ENCODE results near the gene VSIG10L2.
"Not testable (repeated sequence)": the region's sequence is repeated elsewhere in the genome, so short reads cannot be mapped to it uniquely, and the experiment has no call there.

Gene VSIG10L2

DNA sequence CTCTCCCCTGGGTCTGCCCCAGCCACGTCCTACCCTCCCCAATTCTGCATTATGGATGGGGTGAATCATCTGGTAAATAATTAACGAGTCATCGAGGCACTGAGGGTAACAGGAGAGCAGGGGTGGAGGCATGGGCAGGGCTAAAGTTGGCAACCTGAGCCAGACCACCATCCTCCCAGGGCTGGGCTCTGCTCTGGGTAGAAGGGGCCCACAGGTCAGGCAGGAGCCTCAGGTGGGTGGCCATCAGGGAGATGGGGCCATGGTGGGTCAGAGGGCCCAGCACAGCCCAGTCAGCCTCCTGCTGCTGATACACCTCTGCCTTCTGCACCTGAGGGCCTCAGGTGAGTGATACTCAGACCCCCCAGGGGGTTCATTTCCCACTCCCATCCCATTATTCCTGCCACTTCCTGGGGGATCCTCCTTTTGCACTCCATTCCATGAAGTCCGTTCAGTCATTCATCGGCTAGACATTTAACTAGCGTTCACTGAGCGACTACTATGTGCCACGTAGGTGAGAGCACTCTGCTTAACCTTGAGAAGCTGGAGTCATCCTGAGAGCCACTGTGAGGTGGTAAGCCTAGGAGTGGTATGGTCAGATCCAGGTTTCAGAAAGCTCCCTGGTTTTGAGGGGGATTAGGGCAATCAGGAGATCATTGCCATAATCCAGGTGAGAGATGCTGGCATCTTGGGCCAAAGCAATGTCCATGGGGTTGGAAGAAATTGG lies at the start of gene VSIG10L2:
TSS of gene VSIG10L2 (plus strand) at position 248 of the 724 bp plus-strand sequence. CDS start at position 260, 12 bp downstream.
- no peak for DNase-seq

DNA sequence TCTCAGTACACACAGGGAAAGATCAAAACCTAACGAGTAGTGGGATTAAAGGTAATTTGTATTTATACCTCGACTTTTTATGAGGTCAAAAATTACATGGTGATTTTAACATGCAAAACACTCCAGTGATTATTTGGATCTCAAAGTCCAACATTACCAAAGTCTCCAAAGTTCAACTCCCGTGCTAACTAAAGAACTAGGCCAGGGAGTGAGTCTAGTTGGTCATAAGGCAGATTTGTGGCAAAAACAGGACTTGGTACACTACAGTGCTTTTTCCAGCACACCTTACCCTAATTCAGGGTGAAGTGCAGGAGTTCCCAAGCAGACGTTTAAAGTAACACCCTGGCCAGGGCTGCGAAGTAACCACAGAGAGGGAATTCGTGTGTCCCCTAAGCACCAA lies 44.0 kb upstream of the VSIG10L2 start:
- no peak for DNase-seq

DNA sequence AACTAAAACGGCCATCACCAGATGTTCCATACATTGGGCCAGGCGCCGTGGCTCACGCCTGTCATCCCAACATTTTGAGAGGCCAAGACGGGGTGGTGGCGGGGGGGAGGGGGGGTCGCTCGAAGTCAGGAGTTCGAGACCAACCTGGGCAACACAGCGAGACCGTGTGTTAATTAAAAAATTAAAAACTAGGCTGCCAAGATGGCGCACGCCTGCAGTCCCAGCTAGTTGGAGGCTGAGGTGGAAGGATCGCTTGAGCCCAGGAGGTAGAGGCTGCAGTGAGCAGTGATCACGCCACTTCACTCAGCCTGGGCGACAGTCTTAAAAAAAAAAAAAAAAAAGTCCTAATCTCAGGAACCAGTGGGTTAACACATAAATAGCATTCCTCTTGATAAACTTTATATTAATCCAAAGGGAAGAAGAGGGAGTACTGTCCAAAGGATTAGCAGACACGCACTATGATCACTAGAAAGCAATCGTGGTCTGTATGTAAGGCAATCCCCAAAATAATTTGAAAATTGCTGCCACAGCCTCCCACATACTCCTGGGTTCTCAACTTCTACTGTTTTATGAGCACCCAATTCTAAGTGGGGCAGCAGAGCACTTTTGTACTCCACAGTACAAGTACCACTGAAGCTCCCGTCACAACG lies 43.4 kb upstream of the VSIG10L2 start:
- DNase-seq = no peak

DNA sequence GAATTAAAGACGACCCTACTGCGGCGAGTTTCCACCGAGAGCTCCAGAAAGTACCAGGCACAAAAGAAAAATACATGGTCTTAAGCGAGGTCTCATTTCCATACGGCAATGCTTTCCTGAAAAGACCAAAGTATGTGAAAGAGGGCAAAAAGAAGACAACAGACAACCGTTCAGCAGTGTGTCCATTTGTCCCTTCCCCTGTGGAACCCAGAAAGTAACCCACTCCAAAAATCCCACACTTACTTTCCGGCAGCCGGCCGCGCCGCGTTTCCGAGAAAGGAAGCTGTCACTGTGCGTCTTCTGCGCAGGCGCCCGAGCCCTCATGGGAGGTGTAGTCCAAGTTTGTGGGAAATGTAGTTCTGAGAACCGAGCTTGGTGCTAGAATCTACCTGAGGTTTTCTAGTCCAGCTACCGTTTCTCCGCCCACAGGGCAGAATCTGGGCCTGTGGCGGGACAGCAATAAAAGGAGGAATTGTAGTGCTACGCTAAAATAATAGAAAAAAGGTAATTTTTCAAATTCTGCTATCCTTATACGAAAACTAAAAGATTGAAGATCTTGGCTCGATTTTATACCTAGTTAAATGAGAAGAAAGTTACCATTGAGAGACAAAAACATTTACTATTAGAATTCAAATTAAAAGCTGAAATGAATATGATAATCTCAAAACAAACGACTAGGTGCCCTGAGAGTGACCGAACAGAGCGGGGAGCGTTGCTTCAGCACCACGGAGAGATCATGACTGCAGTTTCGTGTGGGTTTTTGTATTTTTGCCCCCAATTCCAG lies 42.7 kb upstream of the VSIG10L2 start, which contains the start of gene PUS3:
TSS of gene PUS3 (minus strand) at position 280 of the 784 bp plus-strand sequence. CDS start 6,922 bp downstream, outside the sequence.
- peak; percentile 82 for DNase-seq

- DNase-seq = no peak
Measured at GRCh38 chr11:125903711-125904659, 41.9 kb upstream of the VSIG10L2 start, which contains the start of gene DDX25. Gene DDX25, plus strand, starts transcription at chr11:125904508. Its CDS starts 10 bp downstream, at chr11:125904518.

DNA sequence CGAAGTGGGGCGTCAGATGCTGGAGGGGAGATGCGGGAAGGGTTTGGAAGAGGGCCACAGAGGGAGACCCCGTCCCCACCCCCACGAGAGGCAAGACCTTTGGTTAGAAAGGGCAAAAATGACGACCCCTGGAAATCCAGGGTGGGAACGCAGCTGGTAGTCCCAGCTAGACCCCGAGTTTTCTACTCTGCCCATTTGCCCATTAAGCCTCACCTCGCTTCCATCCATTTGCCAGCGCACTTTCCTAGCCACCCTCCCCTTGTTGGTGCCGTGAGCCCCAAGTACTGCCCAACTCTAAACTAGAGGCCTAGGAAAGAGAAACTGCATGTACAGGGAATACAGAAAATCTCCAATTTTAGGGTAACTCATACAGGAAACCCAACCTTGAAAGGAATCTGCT lies 41.2 kb upstream of the VSIG10L2 start:
- DNase-seq = no peak

DNA sequence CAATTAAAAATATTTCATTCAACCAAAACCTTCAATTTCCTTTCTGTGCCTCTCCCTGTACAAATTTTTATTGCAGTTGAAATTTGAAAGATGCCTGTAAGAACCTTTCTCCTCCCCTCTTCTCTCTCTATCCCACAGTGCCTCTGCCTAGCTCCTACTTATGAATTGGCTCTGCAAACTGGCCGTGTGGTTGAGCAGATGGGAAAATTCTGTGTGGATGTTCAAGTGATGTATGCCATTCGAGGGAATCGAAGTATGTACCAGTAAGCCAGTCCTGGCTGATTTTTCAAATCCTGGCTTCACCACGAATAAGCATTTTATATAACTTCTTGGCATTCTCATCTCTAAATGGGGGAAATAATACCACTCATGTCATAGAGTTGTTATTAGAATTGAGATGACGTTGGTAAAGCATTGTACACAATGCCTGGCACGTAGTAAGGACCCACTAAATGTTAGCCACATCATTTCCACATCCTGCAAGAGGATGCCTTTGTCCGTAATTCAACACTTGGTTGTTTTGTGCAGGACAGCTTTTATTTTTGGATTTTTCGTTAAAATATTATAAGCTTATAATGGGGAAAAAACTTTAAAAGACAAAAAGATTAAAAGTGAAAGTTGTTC lies 35.5 kb upstream of the VSIG10L2 start:
- DNase-seq = no peak

- not testable (repeated sequence) for DNase-seq
Measured at GRCh38 chr11:125914601-125915000, 31.2 kb upstream of the VSIG10L2 start.

- no peak for DNase-seq
Measured at GRCh38 chr11:125916683-125917347, 29.0 kb upstream of the VSIG10L2 start.

GRCh38 chr11:125918140-125918840 lies 27.6 kb upstream of the VSIG10L2 start:
- no peak for DNase-seq

DNA sequence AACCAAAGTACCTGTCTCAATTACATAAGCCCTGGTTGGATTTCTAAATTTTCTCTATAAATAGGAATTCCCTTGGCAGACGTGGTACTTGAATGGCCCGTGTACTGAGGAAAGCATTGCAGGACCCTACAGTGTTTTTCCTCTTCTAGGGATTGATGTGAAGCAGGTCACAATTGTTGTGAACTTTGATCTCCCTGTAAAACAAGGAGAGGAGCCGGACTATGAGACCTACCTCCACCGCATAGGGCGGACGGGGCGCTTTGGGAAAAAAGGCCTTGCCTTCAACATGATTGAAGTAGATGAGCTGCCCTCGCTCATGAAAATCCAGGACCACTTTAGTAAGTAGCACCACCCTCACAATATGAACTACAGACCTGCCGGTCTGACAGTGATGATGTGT lies 24.8 kb upstream of the VSIG10L2 start:
- no peak for DNase-seq

DNA sequence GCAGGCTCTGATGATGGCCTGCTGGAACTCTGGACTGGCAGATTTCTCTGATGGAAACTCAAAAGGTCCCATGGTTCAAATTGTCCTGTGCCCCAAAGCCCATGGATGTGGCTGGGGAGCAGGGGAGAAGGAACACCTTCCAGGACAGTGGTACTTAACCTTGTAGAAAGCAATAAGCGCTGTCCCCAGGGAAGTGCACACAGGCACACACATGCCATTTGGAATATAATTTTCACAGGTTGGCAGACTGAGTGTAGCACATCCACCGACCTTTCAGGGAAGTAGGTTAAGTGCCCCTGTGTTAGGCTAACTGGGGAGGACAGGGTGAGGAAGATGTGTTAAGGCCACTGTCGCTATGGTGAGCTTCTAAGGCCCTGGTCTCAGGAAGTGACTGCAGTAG lies 23.7 kb upstream of the VSIG10L2 start:
- DNase-seq = no peak

DNA sequence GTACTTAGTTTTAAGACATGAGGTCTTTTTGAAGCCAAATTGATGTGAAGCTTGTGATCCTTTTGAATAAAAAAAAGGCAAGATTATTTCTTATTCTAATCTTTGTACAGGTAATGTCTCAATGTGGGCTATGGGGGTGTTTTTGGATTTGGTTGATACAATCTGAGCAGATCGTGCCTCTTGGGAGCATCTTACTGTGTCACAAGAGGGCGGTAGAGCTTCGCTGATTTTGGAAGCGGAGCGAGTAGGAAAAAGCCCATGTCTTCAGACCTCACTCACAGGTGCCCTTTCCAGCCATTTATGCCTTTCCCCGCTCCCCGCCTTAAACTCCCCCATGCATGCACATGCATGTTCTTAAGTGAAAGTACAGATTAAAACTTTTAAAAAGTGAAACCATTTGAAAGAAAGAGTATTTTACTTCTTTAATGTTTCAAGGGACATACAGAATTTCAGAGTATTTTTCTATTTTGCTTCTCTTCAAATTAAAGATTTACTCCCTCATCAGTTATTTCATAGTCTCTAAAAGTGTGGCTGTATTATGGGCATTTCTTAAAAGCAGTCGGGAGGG lies 22.7 kb upstream of the VSIG10L2 start:
- DNase-seq = peak; percentile 45 to 50

- no peak for DNase-seq
Measured at GRCh38 chr11:125923633-125924032, 22.2 kb upstream of the VSIG10L2 start.

DNA sequence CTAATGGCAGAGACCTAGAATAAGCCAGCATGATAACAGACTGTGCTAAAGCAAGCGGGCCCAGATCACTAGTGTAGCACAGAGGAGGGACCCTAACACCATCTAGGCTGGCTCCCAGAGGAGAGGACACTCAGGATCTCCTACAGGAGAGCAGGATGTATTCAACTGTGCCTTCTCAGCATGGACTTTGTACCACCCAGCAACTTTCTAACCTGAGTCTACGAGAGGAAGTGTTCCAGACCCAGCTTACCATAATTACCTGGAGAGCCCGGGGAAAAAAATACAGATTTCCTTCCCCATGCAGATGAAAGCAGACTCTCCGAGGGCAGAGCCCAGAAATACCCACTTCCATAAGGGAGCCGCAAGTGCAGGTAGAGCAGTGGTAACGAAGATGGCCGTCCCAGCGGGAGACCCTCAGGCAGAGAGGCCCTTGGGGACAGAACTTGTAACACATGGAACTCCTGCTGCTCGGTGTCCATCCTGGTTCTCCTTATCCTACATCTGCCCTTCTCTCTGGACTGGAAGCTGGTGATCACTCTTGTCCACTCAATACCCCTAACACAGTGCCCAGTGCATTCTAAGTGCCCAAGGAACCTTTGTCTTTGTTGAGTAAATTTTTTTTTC lies 21.3 kb upstream of the VSIG10L2 start:
- DNase-seq = no peak

DNA sequence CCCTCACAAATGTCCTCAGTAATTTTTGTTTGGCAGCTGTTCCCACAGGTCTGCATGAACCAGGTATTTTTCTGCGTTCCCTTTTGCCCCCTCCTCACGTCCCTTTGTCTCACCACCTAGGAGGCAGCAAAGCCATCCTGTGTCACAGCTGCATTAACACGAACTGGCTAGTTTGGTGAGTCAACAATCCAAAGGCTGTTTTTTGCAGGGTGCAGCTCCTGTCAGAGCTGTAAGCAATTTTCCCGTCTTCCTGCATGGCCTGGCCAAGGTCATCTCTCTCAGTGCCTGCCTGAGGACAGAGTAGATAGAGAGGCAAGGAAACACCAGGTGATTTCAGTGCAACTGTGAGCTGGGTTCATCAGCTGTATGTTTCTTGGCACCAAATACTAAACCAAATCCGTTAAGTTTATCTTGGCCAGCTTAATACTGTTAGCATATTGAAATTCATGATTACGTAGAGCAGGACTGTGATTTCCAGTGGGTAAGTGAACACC lies 20.6 kb upstream of the VSIG10L2 start:
- DNase-seq = no peak

- DNase-seq = no peak
Measured at GRCh38 chr11:125925804-125926203, 20.0 kb upstream of the VSIG10L2 start.

GRCh38 chr11:125926682-125927081 lies 19.2 kb upstream of the VSIG10L2 start:
- no peak for DNase-seq

DNA sequence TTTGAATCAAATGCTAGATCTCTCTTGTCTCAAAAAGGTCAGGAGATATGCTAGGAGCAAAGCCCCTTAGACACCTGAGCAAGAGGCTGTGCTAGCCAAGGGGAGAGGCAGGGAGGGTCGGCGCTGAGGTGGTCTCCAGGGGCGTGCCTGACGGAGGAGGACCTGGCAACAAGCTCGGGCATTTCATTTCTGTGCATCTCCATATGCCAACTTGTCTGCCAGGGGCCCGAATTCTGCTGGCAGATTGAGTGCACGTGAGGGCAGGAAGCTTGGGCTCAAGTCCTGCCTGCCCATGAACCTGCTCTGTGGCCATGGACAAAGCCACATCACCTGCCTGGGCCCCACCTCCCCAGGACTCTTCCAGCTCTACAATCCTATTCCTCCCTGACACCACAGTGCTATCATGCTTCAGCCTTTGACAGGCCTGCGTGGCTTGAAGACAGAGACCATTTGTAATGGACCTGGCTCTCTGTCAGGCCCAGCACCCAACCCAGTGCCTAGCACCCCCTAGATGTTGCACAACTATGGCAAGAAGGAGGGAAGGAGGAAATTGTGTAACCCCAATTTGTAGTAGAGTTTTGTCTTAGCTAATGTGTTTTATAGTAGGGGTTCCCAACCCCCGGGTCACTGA lies 16.3 kb upstream of the VSIG10L2 start:
- DNase-seq = no peak

Data from stimulated activated CD4-positive, alpha-beta T cell treated with anti-CD3 and anti-CD28 coated beads, Interleukin-2, amount 100 ng/mL, for 48 hours (primary cell).